ENCODE measurements around the gene ANAPC7.
"Not testable (repeated sequence)": the region's sequence is repeated elsewhere in the genome, so short reads cannot be mapped to it uniquely, and the experiment has no call there.

Gene ANAPC7, protein sequence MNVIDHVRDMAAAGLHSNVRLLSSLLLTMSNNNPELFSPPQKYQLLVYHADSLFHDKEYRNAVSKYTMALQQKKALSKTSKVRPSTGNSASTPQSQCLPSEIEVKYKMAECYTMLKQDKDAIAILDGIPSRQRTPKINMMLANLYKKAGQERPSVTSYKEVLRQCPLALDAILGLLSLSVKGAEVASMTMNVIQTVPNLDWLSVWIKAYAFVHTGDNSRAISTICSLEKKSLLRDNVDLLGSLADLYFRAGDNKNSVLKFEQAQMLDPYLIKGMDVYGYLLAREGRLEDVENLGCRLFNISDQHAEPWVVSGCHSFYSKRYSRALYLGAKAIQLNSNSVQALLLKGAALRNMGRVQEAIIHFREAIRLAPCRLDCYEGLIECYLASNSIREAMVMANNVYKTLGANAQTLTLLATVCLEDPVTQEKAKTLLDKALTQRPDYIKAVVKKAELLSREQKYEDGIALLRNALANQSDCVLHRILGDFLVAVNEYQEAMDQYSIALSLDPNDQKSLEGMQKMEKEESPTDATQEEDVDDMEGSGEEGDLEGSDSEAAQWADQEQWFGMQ

DNA sequence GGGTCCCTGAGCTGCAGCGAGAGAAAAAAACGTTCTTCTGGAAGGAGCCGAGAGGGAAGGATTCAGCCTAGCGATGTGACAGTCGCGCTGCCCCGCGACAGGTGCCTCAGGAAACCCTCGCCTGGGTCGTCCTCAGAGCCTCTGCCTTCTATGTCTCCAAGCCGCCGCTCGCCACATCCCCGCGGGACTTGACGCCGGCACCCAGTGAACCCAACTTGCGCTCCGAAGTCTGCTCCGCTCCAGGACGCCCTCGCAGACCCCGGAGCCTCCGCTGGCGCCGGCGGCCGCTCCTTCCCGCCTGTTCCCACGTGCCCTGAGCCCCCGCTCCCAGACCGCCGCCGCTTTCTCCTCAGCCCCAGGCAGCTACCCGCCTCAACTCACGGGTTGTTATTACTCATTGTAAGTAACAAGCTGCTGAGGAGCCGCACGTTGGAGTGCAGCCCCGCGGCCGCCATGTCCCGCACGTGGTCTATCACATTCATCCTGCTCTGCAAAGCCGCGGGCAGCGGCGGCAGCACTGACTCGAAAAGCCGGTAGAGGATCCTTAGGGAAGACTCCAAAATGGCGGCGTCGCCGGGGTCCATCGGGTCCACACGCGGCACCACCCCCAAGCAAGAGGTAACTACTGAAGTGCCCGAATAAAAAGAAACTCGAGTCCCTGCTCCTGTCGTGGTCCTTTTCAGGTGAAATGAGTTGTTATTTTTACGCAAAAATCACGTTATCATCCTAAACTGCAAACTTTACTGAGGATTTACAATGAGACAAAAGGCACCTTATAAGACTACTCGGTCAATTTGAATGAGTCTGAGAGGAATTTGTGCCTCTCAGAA lies at the start of gene ANAPC7:
Gene ANAPC7 (minus strand): TSS at position 563 of the 830 bp plus-strand sequence. CDS start 81 bp downstream, at position 482.
- FAIRE-seq: no peak

DNA sequence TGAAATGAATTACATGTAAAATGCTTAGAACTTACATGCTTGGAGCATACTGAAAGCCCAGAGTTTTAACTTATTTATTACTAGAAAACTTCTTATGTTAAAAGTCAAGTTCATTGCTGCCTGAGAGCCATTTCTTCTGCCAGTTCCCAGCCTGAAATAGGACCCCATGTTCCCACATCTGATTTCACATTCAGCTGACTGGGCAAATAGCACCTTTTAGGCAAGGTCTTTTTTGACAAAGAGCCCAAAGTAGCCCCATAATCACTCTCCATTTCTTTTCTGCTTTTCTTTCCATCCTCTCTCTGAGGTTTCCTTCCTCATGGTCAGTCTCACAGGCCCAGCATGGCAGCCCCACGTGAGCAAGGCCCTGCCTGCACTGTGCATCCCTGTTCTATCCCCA lies 47.8 kb upstream of the ANAPC7 start:
- no peak for FAIRE-seq

DNA sequence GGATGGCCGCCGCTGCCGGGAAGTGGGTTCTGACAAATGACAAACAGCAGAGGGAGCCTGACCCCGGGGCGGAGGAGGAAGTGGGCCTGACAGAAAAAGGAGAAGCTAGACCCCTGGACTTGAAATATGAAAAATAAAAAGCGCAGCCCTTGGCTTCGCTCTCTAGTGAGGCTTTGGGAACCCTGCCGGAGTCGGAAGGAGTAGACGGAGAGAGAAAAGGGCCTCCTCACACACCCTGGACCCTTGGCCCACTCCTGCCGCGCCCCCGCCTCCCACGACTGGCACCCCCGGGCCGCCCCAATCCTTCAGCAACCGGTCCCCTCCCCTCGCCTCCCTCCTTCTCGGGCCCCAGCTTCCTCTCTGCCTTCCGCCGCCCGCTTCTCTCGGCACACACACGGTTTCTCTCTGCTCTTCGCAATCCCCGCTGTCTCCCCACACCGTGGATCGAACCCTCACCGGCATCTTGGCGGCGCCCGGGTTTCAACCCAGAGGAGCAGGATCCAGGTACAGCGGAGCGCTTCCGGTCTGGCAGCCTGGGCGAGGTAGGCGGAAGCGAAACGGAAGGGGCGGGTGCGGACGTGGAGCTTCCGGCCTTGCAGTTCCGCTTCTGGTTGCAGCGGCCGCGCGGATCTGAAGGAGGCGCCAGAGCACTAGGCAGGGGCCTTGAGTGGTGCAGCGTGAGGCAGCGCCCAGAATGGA lies 46.4 kb upstream of the ANAPC7 start, which contains the start of gene ARPC3:
Gene ARPC3 (minus strand): TSS at position 539 of the 699 bp plus-strand sequence. CDS start 77 bp downstream, at position 462.
- no peak for FAIRE-seq

DNA sequence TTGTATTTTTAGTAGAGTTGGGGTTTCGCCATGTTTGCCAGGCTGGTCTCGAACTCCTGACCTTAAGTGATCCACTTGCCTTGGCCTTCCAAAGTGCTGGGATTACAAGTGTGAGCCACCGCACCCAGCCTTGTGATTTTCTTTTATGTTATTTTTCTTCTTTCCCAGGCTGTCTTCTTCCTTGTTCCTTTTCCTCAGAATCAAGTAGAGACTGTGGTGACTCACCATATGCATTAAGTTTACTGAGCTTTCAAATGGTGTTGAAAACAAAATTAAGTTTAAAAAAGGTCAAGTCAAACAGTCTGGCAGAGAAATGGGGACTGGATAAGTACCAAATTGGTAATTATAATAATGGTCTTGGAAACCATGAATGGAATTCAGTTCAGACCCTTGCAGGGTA lies 40.9 kb upstream of the ANAPC7 start:
- no peak for FAIRE-seq

DNA sequence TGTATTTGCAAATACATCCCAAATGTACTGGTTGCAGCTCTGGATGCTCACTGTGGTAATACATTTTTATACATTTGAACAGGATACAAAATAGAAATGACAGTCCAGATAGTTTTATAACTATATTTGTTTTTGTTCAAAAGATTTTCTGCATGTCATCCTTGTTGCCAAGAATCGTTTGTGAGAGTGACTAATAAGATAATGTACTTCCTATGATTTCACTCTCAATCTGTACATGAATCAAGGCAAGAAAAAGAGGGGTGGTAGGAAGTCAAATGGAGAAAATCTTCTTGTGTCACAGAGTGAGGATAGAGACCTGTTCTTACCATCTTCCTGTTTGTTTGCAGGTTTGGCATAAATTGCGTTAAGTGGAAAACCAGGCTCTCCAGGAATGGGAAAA lies 32.7 kb upstream of the ANAPC7 start:
- FAIRE-seq: no peak

DNA sequence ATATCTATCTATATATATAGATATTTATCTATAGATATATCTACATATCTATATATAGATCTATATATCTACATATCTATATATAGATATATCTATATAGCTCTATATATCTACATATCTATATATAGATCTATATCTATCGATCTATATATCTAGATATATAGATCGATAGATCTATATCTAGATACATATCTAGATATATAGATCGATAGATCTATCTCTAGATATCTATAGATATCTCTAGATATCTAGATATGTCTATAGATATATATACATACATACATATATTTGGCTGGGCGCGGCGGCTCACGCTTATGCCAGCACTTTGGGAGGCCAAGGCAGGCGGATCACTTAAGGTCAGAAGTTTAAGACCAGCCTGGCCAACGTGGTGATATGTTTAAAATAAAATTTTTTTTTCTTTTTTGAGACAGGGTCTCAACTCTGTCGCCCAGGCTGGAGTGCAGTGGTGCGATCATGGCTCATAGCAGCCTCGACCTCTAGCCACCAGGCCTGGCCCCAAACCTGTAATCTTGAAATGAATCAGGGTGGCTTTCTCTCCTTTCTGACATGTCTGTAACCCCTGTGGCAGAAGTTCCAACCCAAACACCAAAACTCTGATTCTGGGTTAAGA lies 28.6 kb upstream of the ANAPC7 start:
- peak; percentile 83 for FAIRE-seq

DNA sequence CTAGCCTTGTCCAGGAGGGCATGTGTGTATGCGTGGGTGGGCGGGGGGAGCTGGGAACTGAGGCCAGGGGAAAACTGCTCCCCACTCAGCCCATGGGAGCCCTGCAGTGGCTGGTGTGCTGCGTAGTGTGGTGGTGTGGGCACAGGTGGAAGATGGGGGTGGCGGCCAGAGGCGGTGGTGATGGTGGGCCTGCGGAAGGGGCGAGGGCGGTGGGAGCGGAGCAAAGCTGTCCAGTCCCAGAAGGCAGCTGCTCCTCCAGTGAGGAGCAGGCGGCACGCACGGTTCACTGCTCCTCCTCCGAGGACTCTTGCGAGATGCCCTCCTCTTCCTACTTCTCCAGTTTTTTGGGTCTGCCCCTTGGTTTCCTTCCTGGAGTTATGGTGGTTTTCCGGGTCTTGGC lies 26.2 kb upstream of the ANAPC7 start:
- not testable (repeated sequence) for FAIRE-seq

DNA sequence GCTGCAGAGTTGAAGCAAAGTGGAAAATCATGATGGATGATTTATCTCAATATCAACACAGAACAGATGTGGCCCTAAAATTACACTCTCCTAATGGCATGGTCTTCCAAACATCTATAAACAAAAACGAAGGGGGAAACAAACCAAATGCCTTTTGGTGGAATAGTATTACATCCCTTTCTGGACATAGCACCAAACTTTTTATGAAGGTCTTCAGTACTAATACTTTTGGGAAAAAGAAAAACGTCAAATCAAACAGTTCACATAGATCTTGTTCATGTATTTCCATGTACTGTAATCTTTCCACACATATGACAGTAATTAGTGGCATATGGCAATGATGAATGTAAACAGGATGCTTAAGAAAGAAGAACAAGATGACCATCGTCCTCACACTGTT lies 22.9 kb upstream of the ANAPC7 start:
- no peak for FAIRE-seq

DNA sequence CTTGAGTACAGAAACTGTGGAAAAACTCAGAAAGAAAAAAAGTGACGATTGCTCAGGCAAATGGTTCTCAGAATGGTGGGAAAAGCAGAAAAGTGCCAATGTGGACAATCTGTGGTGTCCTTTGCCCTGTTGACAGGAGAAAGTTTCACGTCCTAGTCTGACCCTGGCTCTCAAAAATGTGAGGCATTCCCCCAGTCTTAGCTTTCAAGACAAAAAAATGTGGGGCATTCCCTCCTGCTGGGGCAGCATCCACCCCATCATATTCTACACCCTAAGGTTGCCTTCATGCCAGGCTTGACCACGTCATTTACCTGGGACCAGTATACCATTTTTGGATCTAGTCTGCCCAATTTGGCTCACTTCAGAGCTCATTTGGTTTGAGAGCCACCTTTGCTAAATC lies 20.7 kb upstream of the ANAPC7 start:
- no peak for FAIRE-seq

DNA sequence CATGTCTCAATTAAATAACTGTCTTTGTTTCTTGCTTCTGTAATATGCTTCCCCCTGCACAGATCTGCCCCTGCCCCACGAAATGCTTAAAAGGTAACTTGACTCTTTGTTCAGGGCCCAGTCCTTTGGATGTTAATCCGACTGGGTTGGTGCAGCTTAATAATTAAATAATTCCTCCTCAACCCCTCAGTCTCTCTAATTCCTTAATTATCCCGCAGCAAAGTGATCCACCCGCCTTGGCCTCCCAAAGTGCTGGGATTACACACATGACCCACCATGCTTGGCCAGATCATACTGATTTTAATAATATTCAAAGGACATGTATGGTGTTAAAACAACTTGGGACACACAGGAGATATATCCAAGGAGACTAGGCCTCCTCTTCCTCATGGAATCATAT lies 18.2 kb upstream of the ANAPC7 start:
- FAIRE-seq: no peak

DNA sequence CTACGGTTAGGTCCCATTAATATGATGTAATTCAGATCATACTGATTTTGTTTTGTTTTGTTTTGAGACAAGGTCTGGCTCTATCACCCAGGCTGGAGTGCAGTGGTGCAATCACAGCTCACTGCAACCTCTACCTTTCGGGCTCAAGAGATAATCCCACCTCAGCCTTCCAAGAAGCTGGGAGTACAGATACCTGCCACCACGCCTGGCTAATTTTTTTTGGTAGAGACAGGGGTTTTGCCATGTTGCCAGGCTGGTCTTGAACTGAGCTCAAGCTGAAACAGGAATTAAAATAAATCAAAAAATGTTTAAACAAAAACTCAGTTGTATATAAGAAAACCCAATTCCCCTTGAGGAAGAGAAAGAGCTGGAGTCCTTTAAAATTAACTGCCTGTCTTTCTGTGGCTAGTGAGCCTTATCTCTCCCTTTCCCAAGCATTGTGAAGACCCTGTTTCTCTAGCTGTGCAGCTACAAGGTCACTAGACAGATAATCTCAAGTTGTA lies 17.7 kb upstream of the ANAPC7 start:
- FAIRE-seq: no peak

DNA sequence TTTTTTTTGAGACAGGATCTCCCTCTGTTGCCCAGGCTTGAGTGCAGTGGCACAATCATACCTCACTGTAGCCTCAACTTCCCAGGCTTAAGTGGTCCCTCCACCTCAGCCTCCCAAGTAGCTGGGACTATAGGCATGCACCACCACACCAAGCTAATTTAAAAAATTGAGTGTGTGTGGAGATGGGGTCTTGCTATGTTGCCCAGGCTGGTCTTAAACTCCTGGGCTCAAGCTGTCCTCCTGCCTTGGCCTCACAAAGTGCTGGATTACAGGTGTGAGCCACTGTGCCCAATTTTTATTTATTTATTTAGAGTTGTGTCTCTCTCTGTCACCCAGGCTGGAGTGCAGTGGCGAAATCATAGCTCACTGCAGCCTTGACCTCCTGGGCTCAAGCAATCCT lies 17.1 kb upstream of the ANAPC7 start:
- FAIRE-seq: not testable (repeated sequence)

DNA sequence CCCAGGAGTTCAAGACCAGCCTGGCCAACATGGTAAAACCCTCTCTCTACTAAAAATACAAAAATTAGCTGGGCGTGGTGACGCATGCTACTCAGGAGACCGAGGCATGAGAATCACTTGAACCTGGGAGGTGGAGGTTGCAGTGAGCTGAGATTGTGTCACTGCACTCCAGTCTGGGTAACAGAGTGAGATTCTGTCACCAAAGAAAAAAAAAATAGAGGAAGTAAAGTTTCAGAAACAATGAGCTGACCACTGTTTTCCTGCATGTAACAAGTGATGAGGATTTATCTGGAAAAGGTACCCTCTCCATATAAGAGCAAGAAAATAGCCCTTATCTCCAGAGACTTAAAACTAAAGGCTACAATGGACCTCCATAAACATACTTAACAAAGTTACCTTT lies 13.6 kb upstream of the ANAPC7 start:
- FAIRE-seq: not testable (repeated sequence)

DNA sequence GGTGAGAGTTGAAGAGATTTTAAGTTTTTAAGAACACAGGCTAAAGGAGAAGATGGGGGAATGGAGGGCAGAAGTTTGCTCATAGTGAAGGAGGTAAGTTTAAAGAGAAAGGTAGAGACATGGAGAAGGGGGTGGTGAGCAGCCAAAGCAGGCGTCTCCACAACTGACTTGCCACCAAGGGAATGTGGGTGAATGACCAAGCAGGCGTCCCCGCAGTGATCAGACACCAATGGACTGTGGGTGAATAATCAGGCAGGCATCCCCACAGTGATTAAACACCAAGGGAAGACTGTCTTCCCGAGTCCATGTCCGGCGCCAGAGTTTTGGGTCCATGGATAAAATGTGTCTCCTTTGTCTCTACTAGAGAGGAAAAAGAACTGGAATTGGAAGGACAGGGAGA lies 6.6 kb upstream of the ANAPC7 start:
- not testable (repeated sequence) for FAIRE-seq

DNA sequence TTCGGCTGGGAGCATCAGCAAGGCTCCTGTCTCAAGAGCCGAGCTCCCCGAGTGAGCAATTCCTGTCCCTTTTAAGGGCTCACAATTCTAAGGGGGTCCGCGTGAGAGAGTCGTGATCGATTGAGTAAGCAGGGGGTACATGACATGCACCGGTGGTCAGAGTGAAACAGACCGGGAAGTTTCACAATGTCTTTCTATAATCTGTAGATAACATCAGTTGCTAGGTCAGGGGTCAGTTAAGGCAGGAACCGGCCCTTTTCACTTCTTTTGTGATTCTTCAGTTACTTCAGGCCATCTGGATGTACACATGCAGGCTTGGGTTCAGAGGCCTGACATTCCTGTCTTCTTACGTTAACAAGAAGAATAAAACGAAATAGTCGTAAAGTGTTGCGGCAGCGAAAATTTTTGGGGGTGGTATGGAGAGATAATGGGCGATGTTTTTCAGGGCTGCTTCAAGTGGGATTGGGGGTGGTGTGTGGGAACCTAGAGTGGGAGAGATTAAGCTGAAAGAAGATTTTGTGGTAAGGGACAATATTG lies 1.7 kb upstream of the ANAPC7 start:
- FAIRE-seq: not testable (repeated sequence)

DNA sequence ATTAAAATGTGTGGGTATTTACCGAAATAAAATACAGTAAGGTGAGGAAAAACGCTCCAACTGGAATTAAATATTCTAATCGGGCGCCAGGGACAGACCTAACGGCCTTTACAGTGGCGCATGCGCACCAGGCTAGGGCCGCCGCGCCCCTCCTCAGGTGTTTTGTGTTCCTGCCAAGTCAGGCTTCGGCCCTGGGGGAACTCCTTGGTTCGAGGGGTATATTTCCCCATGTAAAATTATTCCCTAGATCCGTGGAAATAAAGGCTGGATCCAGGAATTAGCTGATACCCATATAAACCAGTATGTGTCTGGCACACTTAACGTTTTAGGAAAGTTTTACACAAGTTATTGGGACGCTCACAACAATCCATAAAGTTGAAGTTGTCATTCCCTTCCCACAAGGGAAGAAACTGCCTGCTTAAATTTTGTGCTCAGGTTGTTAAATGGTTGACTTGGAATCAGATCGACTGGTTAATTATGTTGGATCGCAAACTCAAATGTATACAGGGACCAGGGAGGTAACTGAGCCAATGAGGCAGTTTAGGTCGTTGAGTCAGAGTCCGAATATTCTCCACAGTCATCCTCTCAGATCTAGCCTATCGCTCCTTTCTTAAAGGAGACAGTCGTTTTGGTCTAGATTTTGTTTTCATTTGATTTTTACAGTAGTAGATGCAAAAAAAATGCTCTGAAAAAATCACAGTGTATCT lies 621 bp upstream of the ANAPC7 start:
- FAIRE-seq: no peak

DNA sequence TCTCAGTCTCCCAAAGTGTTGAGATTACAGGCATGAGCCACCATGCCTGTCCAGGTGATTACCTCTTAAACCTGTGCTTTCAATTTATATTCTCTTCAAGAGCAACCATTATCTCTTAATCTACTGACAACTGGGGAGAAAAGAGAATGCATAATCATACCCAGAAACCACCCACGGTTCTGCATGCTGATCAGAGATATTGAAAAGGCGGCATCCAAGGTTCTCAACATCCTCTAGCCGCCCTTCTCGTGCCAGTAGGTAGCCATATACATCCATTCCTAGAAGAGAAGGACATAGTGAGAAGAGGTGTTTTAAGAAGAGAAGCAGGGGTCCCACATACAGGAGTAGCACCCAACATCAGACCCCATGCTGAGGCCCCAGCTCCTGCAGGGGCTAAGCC lies 20.8 kb downstream of the ANAPC7 start:
- no peak for FAIRE-seq

DNA sequence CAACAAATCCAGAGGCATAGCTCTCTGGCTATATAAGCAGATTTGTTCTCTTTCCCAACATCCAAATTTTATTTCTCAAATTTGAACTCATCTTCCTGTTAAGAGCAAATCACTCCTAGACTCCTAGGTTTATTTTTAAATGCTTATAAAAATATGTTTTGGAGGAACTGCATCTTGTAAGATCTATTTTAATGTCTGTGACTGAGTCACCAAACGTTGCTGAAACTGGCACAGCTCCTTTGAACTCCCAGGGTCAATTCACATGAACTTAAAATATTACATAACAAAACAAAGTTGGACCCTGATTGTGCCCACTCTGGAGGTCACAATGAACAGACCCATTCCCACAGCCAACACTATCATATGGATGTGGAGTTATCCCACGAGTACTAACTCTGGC lies 23.9 kb downstream of the ANAPC7 start:
- no peak for FAIRE-seq

DNA sequence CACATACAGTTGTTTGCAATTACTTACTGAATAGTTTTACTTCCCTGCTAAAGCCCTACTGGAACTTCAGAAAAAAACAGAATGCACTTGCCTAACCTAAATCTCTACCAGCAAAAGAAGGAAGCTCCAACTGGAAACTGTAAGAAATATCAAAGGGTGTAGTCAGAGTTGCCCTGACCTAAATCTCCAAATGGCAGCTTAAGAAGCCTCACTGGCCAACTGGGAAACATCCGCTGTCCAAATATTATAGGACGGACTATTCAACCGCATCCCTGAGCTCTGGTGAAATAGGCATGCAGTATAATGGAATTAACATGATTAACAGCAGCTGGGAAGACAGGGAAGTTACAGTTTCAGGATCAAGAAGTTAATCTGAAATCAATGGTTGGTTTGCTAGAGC lies 24.3 kb downstream of the ANAPC7 start:
- no peak for FAIRE-seq

DNA sequence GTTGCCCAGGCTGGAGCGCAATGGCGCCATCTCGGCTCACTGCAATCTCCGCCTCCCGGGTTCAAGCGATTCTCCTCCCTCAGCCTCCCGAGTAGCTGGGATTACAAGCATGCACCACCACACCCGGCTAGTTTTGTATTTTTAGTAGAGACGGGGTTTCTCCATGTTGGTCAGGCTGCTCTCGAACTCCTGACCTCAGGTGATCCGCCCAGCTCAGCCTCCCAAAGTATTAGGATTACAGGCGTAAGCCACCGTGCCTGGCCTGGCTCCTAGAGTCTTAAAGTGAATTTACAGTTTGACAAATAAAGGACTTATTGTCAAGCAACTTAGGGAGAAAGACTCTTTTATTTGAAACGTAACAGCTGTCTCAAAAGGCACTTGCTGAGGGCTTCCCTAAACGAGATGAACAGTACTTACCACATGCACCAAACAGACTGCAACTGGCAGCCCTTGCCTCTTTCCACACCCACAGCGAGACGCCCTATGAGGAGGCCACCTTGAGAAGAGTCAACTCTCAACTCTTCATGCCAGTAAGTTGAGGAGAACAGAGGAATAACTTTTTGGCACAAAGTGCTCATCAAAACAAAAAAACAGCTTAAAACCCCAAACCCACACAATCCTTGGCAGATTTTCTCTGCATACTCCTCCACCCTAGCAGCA lies 25.2 kb downstream of the ANAPC7 start:
- not testable (repeated sequence) for FAIRE-seq
